IPS-NIHi7 (cell line): ENCODE data around the gene RNF31.
"Not testable (repeated sequence)": the region's sequence is repeated elsewhere in the genome, so short reads cannot be mapped to it uniquely, and the experiment has no call there.

ENCODE experiments used
- DNase-seq: peaks from one replicate; pipeline ENCODE4 v3.0.0; 2012; ENCODE audit warnings: mixed read lengths; ENCODE audit errors: extremely low spot score

The RNF31 gene

DNA sequence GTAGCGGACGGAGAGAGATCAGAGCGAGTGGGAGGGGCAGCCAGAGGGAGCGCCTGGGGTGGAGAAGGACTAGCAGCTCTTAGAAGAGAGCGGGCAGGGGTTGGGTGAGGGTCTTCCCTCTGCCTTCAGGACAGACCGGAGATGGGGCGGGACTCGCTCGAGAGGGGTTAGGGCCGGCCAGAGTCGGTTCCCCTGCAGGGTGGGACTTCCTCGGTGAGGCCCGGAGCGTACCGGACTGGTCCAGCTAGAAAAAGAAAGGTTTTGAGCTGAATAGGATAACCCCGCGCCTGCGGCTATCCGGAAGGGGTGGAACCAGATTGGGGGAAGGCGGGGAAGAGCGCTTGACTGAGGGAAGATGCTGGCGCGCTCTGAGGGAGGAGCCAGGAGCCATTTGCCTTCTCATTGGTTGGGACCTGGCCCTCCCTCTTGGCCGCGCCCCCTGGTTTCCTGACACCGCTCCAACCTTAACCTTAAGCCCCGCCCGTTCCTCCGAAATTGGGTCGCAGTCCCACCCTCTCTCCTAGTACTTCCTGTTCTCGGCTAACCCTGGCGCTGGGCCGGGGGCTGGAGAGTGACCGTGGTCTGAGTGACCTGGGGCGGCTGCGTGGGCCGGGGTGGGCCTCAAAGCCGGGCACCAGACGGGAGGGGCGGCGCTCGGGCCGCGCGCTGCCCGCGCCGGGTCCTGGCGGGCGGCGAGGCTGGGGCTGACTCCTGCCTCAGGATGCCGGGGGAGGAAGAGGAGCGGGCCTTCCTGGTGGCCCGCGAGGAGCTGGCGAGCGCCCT is at the start of gene RNF31:
TSS of gene RNF31 (plus strand) at position 521 of the 783 bp plus-strand sequence. CDS start at position 722, 201 bp downstream.
- DNase-seq = peak; percentile 97

DNA sequence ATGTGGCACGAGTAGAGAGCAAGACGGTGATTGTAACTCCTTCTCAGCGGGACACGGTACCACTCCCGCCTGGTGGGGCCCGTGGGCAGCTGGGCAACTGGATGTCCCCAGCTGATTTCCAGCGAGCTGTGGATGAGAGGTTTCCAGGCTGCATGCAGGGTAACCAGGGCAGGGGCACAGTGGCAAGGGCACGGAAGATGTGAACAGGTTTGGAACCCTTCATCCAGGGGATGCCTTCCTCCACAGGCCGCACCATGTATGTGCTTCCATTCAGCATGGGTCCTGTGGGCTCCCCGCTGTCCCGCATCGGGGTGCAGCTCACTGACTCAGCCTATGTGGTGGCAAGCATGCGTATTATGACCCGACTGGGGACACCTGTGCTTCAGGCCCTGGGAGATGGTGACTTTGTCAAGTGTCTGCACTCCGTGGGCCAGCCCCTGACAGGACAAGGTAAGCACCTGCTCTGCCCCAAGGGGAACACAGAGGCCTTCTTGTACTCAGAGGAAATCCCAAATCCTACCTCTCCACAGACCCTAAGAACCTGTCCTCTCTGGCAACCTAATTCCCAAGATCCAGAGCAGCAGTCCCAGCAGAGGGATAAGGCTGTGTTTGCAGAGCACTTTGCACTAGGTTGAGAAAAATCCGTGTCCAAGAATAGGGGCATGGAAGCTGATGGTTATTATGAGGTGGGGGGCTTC is 48.9 kb upstream of the RNF31 start:
- no peak for DNase-seq

DNA sequence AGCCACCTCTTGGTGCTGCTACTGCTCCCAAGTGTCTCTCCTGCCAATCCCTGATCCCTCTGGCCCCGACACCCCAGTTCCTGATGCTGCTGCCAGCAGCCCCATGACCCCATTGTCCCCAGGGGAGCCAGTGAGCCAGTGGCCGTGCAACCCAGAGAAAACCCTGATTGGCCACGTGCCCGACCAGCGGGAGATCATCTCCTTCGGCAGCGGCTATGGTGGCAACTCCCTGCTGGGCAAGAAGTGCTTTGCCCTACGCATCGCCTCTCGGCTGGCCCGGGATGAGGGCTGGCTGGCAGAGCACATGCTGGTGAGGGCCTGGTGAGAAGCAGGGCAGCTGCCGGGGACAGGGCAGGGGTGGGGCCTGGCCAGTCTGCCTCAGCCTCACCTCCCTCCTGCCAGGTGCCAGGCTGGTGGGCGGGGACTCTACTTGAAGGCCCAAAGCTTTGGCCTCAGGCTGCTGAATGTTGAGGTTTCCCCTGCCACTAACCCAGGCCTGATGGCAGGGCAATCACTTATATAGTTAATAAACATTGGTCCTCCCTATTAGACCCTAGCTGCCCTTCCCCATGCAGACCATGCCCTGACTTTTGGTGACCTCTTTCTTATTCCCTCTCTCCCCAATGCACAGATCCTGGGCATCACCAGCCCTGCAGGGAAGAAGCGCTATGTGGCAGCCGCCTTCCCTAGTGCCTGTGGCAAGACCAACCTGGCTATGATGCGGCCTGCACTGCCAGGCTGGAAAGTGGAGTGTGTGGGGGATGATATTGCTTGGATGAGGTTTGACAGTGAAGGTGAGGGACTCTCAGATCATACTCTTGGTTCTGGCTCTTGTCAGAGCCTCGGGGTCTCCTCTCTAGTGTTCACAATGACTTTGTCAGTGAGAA is 48.1 kb upstream of the RNF31 start:
- DNase-seq = no peak

- DNase-seq = no peak
These were observed 46.9 kb upstream of the RNF31 start for GRCh38 chr14:24100197-24100981.

GRCh38 chr14:24100982-24101494 is 46.3 kb upstream of the RNF31 start:
- no peak for DNase-seq

DNA sequence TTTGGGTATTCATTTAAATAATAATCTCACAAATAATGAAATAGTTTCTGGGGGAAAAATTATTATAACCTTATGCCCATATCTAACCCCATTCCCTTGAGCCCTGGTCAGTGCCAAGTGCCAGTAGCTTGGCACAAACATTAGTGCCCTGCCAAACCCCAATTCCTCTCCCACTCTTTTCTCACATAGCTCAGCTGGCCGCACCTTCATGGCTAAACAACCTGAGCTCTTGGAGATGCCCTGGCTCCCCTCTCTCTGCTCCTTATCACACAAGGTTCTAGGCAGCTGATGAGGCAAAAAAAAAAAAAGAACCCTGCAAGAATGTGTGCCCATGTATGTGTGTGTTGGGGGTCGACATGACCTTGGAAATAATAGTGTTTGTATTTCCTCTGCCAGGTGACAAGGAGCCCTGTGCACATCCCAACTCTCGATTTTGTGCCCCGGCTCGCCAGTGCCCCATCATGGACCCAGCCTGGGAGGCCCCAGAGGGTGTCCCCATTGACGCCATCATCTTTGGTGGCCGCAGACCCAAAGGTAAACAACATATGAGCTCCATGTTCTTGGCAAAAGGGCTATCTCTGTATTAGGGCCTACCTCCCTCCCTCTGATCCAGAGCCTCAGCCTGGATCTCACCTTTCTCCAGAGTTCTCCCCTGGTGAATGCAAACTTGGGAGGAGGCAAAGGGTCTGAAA is 44.8 kb upstream of the RNF31 start:
- DNase-seq = no peak

- DNase-seq = no peak
These were observed 43.8 kb upstream of the RNF31 start for GRCh38 chr14:24103451-24103850.

GRCh38 chr14:24105609-24106239 is 41.6 kb upstream of the RNF31 start:
- not testable (repeated sequence) for DNase-seq

DNA sequence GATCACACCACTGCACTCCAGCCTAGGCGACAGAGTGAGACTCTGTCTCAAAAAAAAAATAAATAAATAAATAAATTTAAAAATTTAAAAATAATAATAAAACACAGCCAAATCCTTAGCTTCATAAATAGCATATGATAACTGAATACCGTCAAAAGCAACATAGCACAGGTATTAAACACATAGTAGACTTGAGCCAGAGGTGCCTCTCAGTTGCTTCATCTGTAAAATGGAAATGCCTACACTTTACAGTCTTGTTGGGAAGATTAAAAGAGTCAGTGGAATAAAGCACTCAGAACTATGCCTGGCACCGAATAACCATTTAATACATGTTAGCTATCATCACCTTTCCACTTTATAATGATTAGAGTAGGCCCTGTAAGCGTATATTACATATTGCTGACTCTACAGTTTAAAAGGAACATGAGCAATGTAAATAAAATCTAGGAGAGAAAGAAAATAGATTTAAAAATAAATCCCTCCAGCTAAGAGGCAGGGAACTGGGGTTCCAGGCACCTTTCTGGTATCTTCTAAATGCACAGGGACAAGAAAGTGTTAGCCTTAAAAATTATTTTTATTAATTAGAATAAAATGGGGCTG is 40.5 kb upstream of the RNF31 start:
- no peak for DNase-seq

DNA sequence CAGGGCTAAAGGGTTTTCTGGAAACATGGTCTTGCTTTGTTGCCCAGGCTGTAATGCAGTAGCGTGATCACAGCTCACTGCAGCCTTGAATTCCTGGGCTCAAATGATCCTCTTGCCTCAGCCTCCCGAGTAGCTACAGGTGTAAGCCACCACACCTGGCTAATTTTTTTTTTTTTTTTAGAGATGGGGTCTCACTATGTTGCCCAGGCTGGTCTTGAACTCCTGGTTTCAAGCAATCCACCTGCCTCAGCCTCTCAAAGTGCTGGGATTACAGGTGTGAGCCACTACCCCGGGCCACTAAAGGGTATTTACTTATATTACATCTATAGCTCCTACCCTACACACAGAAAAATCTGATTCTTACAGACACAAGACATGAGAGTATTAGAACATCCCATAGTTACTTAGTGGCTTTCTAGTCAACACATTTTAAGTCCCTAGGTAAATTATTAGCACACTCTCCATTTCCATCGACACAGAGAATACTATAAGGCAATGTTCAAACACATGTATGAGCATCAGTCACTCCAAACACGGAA is 38.9 kb upstream of the RNF31 start:
- DNase-seq = no peak

DNA sequence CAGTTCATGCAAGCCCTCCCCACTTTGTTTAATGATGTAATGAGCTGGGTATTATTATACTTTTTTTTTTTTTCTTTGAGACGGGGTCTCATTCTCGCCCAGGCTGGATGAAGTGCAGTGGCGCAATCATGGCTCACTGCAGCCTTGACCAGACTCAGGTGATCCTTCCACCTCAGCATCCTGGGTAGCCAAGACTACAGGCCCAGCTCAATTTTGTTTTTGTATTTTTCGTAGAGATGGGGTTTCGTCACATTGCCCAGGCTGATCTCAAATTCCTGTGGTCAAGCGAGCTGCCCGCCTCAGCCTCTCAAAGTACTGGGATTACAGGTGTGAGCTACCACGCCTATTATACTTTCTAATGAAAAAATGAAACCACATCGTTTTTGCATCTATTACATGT is 37.2 kb upstream of the RNF31 start:
- DNase-seq = no peak

DNA sequence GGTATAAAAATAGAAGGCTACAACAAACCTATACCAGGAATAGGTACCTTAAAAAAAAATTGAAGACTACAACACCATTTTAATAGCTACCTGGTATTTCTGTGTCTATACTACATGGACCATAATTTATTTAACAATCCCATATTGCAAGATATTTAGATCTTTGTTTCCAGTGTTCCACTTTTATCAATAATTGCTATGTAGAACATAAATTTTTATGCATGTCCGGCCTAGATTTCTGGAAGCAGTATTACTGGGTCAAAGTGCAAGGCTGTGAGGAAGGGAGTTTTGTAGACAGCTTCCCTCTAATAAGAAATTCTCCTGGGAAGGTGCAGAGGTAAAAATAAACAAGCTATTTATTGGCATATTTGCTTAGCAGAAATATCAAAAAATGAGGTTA is 36.8 kb upstream of the RNF31 start:
- DNase-seq = no peak

DNA sequence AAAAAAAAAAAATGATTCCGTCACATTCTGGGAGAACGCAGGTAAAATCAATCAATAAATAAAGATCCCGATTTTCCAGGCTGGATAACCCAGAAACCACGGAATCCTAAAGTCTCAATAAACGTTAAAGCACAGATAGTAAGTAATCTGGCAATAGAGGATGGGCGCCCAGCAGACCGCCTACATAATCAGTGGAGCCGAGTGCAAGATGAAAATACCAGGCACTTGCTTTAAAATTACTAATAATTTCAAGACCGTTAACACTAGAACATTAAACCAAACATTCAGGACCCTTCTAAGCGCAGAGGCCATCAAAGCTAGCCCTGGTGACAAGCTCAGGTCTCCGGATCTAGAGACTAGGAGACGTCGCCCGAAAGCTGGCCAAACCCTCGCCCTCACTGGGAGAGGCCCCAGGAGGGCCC is 33.9 kb upstream of the RNF31 start:
- DNase-seq = no peak

DNA sequence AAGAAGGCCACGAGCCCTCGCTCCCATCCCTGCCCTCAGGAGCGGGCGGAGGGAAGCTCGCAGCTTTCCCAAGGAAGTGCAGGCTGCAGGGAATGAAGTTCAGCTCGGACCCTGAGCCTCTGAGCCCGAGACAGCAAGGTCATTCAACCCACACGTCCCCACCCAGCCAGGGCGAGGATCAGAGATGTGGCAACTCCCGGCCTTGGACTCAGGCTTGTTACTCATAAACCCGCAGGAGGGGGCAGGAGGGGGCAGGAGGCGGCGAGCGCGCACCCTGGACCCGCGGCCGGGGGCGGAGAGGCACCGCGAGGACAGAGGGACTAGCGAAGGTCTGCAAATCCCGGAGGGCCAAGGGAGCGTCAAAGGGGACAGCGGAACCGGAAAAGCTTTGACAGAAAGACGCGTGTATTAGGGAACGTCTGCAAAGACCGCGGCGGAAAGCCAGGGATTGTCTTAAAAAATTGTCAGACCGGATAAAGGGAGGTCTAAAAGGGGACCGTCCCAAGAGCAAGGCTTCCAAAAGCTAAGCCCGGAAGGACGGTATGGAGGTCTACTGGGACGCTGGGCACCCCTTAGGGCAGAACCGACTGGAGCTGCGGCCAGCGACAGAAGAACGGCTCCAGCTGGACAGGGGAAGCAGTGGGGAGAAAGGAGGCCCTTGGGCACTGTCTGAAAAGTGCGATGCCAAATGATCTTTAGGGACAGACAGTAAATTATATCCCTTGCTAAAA is 33.3 kb upstream of the RNF31 start:
- DNase-seq = peak; percentile 78

DNA sequence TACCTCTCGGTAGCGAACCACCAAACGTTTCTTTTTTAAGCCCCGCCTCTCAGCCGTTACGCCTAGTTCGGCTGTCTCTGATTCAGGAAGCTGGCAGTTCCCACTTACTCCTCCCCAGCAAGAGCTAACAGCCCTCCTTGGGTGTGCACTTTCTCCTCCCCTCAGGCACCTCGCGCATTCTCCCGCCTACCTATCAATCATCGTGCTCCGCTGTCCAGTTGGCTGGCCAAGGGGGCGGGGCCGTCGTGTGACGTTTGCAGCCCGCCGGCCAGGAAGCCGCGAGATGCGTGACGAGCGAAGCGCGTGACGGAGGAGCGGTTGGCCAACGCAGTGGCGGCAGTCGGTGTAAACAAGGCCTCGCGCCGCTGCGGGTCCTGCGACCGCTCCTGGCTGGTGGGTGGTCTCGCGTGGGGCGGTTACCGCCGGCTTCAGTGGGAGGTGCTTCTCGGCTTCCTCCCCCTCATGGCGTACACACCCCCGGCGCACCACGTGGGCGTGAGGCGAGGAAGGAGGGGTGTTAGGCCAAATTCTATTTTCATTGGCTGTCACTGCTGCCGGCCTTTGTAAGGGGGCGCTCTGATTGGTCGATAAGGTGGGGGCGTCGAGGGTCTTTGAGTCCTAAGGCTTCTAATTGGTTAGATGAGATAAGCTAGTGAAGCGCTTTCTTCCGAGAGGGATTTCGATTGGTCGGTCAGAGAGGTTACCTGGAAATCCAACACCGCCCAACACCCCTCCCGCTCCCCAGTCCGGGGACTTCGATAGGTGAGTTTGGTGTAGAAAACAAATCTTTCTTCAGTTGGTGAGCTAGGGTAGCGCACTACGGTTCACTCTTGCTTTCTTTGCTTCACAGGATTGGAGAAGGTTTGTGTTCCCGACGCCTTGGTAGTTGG is 32.5 kb upstream of the RNF31 start, which contains the start of the genes DCAF11 and NRL:
TSS of gene DCAF11 (plus strand) at position 246 of the 890 bp plus-strand sequence. CDS start 818 bp downstream, outside the sequence.
TSS of gene NRL (minus strand) at position 418 of the 890 bp plus-strand sequence. CDS start 32,101 bp downstream, outside the sequence.
- peak; percentile 96 for DNase-seq

- DNase-seq = no peak
These were observed 31.7 kb upstream of the RNF31 start for GRCh38 chr14:24115422-24116127.
